SK-N-MC (cell line): Measurements from ENCODE around the gene BLID.

ENCODE experiments used
- DNase-seq: peaks from one replicate; pipeline ENCODE4 v3.0.0-alpha.2; 2011; ENCODE audit warnings: low read depth, low spot score
- H3K27ac ChIP-seq: fragments of 200-600 bp; sonication (generic); 2 replicates; pipeline ENCODE4 v1.5.1; 2016; ENCODE audit warnings: mixed run types
- H3K36me3 ChIP-seq: fragments of 200-600 bp; sonication (generic); 2 replicates; pipeline ENCODE4 v1.6.1; 2017; ENCODE audit warnings: antibody characterized with exemption, low read length, mixed read lengths; ENCODE audit not compliant: insufficient read depth
- H3K4me3 ChIP-seq: fragments of 200-600 bp; sonication (generic); 2 replicates; pipeline ENCODE4 v1.5.1; 2016
- H3K9ac ChIP-seq: fragments of 200-600 bp; sonication (generic); 2 replicates; pipeline ENCODE4 v1.8.0; 2017; ENCODE audit warnings: mixed run types, mixed read lengths; ENCODE audit not compliant: insufficient read length
- H3K9me3 ChIP-seq: fragments of 200-600 bp; sonication (generic); 2 replicates; pipeline ENCODE4 v1.6.1; 2017; ENCODE audit warnings: low read depth, mild to moderate bottlenecking, antibody characterized with exemption, low read length, moderate library complexity, mixed read lengths
- EZH2 ChIP-seq: fragments of 200-600 bp; sonication (generic); IDR thresholded peaks from one replicate; pipeline ENCODE4 v1.6.1; 2017; ENCODE audit warnings: antibody characterized with exemption
- FOXP2 ChIP-seq: optimal IDR thresholded peaks from 2 replicates; pipeline ENCODE3; 2011; ENCODE audit warnings: mild to moderate bottlenecking, moderate library complexity; ENCODE audit not compliant: insufficient read depth; ENCODE audit errors: extremely low read length, control extremely low read depth
- POLR2AphosphoS5 ChIP-seq: IDR thresholded peaks from 2 replicates; pipeline ENCODE4 v1.6.1; 2012; ENCODE audit warnings: mild to moderate bottlenecking, low read depth, low read length, borderline replicate concordance

Gene BLID

DNA sequence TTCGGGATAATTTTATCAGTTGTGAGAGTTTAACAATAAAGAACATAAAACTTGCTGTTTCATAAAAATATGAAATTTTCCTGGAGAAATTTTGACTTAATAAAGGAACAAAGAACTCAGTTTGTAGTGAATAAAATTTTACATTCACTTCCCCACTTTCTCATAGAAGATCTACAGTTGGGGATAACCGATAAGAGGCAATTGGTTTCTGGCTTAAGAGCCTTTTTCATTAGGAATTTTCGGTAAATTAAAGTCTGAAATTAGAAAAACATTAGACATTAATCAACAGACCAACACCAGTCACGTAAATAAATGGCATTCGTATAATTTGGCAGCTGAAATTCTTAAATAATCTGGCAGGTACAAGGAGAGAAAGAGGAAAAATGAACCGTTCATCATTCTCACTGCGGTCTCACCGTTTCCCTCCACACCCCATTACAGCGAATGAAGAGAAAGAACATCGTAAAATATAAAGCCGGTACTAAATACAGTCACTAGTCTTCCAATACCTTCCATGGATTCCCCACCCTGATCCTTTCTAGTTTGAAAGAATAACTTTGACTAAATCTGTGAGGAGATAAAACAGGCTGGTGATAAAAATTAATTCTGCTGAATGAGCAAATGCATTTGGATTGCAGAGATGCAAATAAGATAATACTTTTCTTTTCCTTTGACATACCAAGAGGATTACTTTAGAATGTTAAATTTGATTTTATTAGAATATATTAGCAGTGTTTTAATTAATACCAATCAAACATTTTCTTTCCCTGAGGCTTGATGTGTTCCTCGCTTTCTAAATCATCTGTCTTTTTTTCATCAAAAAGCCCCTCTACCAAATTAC is 19.5 kb downstream of the BLID start:
- Histone ChIP-seq H3K9me3 (no peaks in the 10 kb centered on the region), H3K27ac (no peak overlapping the region), H3K36me3 (no peaks in the 10 kb centered on the region), H3K9ac (no peak overlapping the region), H3K4me3 (no peak overlapping the region)
- no peak for DNase-seq
- TF ChIP-seq FOXP2: no peak
- no peak for TF ChIP-seq EZH2
- TF ChIP-seq POLR2AphosphoS5: no peak

DNA sequence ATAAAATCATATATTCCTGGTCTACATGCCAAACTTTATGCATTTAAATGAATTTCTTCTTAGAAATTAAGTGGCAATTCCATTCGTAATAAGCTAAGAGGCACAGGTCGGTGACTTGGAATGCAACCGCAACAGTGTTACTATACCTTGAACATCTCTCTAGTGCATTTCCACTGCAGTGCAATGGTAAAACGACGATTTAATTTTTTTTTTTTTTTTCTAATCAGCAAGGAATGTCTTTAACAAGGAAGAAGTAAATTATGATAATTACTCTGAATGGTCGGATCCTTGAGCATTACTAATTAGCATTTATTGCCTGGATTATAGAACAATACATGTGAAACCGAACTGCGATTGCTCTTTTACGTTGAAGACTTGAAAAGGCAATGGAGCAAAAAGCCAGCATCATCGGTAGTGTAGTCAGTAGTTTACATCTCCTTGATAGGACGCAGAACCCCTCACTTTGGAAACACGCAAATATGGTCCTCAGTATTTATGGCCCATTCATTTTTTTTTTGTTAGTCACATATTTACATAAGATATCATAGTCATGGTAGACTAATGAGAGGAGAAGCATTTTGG is 20.2 kb downstream of the BLID start:
- no peaks in the 10 kb centered on the region for H3K36me3 ChIP-seq
- TF ChIP-seq FOXP2 (no peak), EZH2 (no peak), POLR2AphosphoS5 (no peak)
- H3K27ac ChIP-seq: no peak overlapping the region
- no peak overlapping the region for H3K9ac ChIP-seq
- no peak overlapping the region for H3K4me3 ChIP-seq
- DNase-seq: no peak
- no peaks in the 10 kb centered on the region for H3K9me3 ChIP-seq

DNA sequence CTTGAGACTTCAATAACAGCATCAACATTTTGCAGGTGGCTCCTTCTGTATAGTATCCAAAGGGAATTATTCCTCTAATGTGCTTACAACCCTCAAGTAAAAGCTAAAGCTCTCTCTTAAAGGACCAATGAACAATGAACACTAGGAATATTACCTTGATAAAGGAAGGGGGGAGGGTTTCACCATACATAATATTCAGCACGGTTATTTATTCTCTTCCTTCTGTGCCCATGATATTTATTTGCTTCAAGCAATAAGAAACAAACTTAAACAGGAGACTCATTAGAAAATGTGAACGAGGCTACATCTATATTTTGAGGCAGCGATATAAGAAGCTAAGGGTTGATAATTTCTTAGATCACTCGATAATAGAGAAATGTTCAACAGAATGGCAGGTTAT is 21.2 kb downstream of the BLID start:
- Histone ChIP-seq H3K27ac (no peak overlapping the region), H3K36me3 (no peaks in the 10 kb centered on the region), H3K9me3 (no peaks in the 10 kb centered on the region), H3K9ac (no peak overlapping the region), H3K4me3 (no peak overlapping the region)
- TF ChIP-seq POLR2AphosphoS5 (no peak), FOXP2 (no peak), EZH2 (no peak)
- no peak for DNase-seq

DNA sequence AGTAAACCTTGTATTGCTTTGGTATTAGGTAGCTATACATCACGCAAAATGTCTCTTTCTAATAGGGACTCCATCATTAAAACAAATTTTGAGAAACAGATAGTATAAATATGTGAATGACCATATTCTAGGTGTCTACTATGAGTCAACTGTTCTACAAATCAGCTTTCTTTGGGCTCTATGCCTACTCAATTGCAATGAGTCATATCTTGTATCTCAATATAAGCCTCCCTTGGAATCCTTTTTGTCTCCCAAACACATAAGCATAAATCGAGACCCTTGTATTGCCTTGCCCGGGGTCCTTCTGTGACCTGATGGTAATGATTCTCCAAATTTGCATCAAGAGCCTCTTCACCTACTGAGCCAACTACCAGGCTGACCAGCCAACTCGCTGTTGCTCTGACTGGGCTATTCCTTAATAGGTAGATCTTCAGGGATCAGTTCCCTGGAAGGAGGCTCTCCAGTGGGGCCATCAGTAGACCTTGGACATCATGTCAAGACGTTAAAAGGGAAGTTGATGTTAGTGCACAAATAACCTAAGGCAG is 22.2 kb downstream of the BLID start:
- Histone ChIP-seq H3K27ac (no peak overlapping the region), H3K9me3 (no peaks in the 10 kb centered on the region), H3K36me3 (no peaks in the 10 kb centered on the region), H3K4me3 (no peak overlapping the region), H3K9ac (no peak overlapping the region)
- TF ChIP-seq FOXP2: no peak
- no peak for TF ChIP-seq EZH2
- no peak for TF ChIP-seq POLR2AphosphoS5
- DNase-seq: no peak

DNA sequence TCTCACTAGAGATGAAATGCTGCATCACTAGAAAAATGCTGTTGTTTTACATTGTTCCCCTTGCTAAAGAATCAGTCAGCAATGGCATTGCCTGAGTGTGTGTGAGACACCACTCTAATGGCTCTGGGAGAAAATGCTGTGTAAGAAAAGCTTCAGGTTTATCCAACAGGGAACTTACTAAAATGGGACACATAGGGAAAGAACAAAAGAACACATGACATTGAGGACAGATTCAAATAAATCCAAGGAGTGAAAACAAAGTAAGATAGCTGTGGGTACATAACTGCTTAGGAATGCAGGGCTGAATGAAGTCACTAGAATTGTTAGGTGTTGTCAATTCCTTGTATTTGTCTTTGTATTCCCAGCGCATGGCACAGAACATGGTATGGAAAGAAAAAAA is 24.2 kb downstream of the BLID start:
- no peak for TF ChIP-seq POLR2AphosphoS5
- no peak for TF ChIP-seq FOXP2
- TF ChIP-seq EZH2: no peak
- Histone ChIP-seq H3K36me3 (no peaks in the 10 kb centered on the region), H3K27ac (no peak overlapping the region), H3K4me3 (no peak overlapping the region), H3K9ac (no peak overlapping the region), H3K9me3 (no peaks in the 10 kb centered on the region)
- no peak for DNase-seq

DNA sequence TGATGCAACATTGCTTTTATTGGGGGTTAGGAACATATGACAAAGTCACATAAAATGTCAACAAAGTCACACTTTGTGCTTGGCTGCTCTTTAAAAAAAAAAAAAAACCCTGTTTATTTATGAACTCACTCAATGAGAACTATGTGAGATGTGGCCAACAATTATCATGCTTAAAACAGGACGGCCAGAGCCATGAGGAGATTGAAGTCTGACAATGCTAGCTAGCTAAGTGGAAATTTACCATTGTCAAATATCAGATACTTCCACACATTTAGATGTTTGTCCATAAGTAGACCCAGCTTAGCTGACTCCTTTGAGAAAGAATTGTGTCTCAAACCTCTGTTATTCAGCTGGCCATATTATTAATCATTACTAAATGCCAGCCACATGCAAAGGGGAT is 26.9 kb downstream of the BLID start:
- no peak overlapping the region for H3K9ac ChIP-seq
- no peak for DNase-seq
- no peak overlapping the region for H3K27ac ChIP-seq
- TF ChIP-seq EZH2: no peak
- no peak for TF ChIP-seq POLR2AphosphoS5
- no peak for TF ChIP-seq FOXP2
- no peaks in the 10 kb centered on the region for H3K36me3 ChIP-seq
- no peaks in the 10 kb centered on the region for H3K9me3 ChIP-seq
- no peak overlapping the region for H3K4me3 ChIP-seq

DNA sequence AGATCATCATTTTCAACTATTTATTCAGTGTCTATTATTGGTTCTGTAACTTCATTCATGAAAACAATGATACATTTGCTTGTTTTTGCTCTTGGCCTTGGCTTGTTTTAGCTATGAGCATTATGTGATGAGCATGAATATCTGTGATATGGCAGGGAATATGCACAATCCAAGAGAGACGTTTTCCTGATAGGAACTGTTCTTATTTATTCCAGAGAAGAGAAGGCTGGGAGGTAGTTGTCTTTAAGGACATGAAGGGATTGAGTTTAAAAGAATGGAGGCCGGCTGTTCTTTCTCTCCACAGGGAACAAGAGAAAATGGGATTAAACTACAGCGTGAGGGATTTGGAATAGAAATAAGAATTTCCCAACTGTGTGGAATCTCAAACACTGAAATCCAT is 30.3 kb downstream of the BLID start:
- Histone ChIP-seq H3K27ac (no peak overlapping the region), H3K9ac (no peak overlapping the region), H3K36me3 (no peaks in the 10 kb centered on the region), H3K9me3 (no peaks in the 10 kb centered on the region), H3K4me3 (no peak overlapping the region)
- DNase-seq: no peak
- TF ChIP-seq POLR2AphosphoS5 (no peak), EZH2 (no peak), FOXP2 (no peak)

DNA sequence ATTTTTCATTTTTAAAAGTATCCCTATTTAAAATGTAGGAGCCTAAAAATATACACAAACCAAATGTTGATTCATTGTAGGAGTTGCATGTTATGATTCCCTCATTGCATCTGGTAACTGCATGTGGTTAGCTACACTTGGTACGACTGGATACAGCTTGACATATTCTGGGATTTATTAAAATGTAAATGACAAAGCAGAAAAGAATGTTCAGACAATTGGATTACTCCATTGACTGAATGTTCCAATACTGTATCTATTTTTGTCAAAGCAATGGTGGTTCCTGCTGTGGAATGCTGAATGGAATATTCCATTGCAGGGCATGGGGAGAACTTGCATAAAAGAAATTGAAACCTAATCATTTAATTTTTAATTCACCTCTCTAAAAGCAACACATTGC is 30.8 kb downstream of the BLID start:
- Histone ChIP-seq H3K4me3 (no peak overlapping the region), H3K9me3 (no peaks in the 10 kb centered on the region), H3K9ac (no peak overlapping the region), H3K36me3 (no peaks in the 10 kb centered on the region), H3K27ac (no peak overlapping the region)
- DNase-seq: no peak
- TF ChIP-seq FOXP2 (no peak), POLR2AphosphoS5 (no peak), EZH2 (no peak)
